ENCODE data around the gene MRPL53.

The MRPL53 gene

GRCh38 chr2:74440378-74441169 lies 31.9 kb downstream of the MRPL53 start:
- Histone ChIP-seq H3K4me1 (ENCODE audit: control insufficient read depth, insufficient read depth, low read length) (peaks cover 62% of the 10 kb centered on the region), H3K9ac (ENCODE audit: low read depth, low read length) (peak overlapping the region; percentile 84), H3K9me3 (replicated peaks; ENCODE audit: low read length) (no peaks in the 10 kb centered on the region), H3K4me2 (ENCODE audit: low read length) (peak overlapping the region; percentile 97), H3K27me3 (ENCODE audit: control insufficient read depth, insufficient read depth, low read length) (peaks cover 19% of the 10 kb centered on the region), H3K4me3 (ENCODE audit: low read length) (peak overlapping the region; percentile 74), H3K36me3 (ENCODE audit: insufficient read depth, low read length) (no peaks in the 10 kb centered on the region)

GRCh38 chr2:74439803-74440377 lies 32.6 kb downstream of the MRPL53 start:
- Histone ChIP-seq H3K9ac (ENCODE audit: low read depth, low read length) (peak overlapping the region; percentile 84), H3K9me3 (replicated peaks; ENCODE audit: low read length) (no peaks in the 10 kb centered on the region), H3K27me3 (ENCODE audit: control insufficient read depth, insufficient read depth, low read length) (peaks cover 15% of the 10 kb centered on the region), H3K4me1 (ENCODE audit: control insufficient read depth, insufficient read depth, low read length) (peaks cover 62% of the 10 kb centered on the region), H3K4me2 (ENCODE audit: low read length) (peak overlapping the region; percentile 97), H3K36me3 (ENCODE audit: insufficient read depth, low read length) (no peaks in the 10 kb centered on the region), H3K4me3 (ENCODE audit: low read length) (peak overlapping the region; percentile 74)

GRCh38 chr2:74439373-74439772 lies 33.1 kb downstream of the MRPL53 start:
- H3K9ac ChIP-seq (ENCODE audit: low read depth, low read length), result peak overlapping the region; percentile 84
- H3K4me3 ChIP-seq (ENCODE audit: low read length), result peak overlapping the region; percentile 74
- H3K9me3 ChIP-seq (replicated peaks; ENCODE audit: low read length), result no peaks in the 10 kb centered on the region
- H3K4me1 ChIP-seq (ENCODE audit: control insufficient read depth, insufficient read depth, low read length), result peaks cover 59% of the 10 kb centered on the region
- H3K27me3 ChIP-seq (ENCODE audit: control insufficient read depth, insufficient read depth, low read length), result peaks cover 11% of the 10 kb centered on the region
- no peaks in the 10 kb centered on the region for H3K36me3 ChIP-seq (ENCODE audit: insufficient read depth, low read length)
- peak overlapping the region; percentile 97 for H3K4me2 ChIP-seq (ENCODE audit: low read length)

DNA sequence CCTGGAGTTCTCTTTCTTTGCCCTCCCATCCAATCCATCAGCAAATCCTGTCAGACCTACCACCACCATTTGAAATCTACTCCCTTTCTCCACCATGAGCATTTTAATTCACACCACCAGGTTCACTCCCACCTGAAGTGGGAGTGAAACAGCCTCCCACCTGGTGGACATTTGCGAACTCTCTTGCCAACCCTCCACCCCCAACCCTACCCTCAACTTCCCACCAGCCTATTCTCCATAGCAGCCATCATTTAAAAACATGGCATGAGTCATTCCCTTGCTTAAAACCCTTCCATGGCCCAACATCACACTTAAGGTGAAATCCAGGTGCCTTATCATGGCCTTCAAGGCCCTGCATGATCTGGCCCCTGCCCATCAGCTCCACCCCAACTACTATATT lies 34.2 kb downstream of the MRPL53 start:
- Histone ChIP-seq H3K4me2 (ENCODE audit: low read length) (peak overlapping the region; percentile 97), H3K27me3 (ENCODE audit: control insufficient read depth, insufficient read depth, low read length) (peaks cover 11% of the 10 kb centered on the region), H3K9me3 (replicated peaks; ENCODE audit: low read length) (no peaks in the 10 kb centered on the region), H3K4me3 (ENCODE audit: low read length) (peak overlapping the region; percentile 8), H3K9ac (ENCODE audit: low read depth, low read length) (no peak overlapping the region), H3K4me1 (ENCODE audit: control insufficient read depth, insufficient read depth, low read length) (peaks cover 53% of the 10 kb centered on the region), H3K36me3 (ENCODE audit: insufficient read depth, low read length) (no peaks in the 10 kb centered on the region)

- peaks cover 3% of the 10 kb centered on the region for H3K36me3 ChIP-seq (ENCODE audit: insufficient read depth, low read length)
- peak overlapping the region; percentile 30 for H3K4me3 ChIP-seq (ENCODE audit: low read length)
- H3K9ac ChIP-seq (ENCODE audit: low read depth, low read length), result peak overlapping the region; percentile 31
- H3K4me1 ChIP-seq (ENCODE audit: control insufficient read depth, insufficient read depth, low read length), result peaks cover 53% of the 10 kb centered on the region
- H3K9me3 ChIP-seq (replicated peaks; ENCODE audit: low read length), result no peaks in the 10 kb centered on the region
- H3K27me3 ChIP-seq (ENCODE audit: control insufficient read depth, insufficient read depth, low read length), result peaks cover 8% of the 10 kb centered on the region
- H3K4me2 ChIP-seq (ENCODE audit: low read length), result peak overlapping the region; percentile 66
Observed at GRCh38 chr2:74436848-74437695, 35.4 kb downstream of the MRPL53 start.

- peak overlapping the region; percentile 66 for H3K4me2 ChIP-seq (ENCODE audit: low read length)
- peaks cover 11% of the 10 kb centered on the region for H3K36me3 ChIP-seq (ENCODE audit: insufficient read depth, low read length)
- H3K4me1 ChIP-seq (ENCODE audit: control insufficient read depth, insufficient read depth, low read length), result peaks cover 47% of the 10 kb centered on the region
- H3K9ac ChIP-seq (ENCODE audit: low read depth, low read length), result peak overlapping the region; percentile 31
- H3K27me3 ChIP-seq (ENCODE audit: control insufficient read depth, insufficient read depth, low read length), result no peaks in the 10 kb centered on the region
- H3K9me3 ChIP-seq (replicated peaks; ENCODE audit: low read length), result no peaks in the 10 kb centered on the region
- peak overlapping the region; percentile 30 for H3K4me3 ChIP-seq (ENCODE audit: low read length)
Observed at GRCh38 chr2:74436111-74436805, 36.2 kb downstream of the MRPL53 start.

DNA sequence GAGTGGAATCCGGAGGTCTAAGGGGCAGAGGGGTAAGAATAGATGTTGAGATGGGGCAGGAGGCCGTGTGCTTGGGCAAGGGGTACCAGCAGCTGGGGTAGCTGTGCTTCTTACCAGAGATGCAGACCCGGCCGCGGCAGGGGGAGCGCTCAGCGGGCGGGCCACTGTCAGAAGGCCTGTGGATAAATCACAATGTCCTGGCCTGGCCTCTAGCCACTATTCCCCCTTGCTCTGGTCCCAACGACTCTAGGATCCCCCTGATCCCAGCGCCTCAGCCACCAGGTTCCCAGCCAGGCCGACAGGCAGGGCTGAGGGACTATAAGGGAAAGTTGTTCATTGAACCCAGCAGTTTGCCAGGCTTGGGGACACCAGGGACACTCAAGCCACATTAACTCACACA lies 42.0 kb downstream of the MRPL53 start:
- Histone ChIP-seq H3K9ac (ENCODE audit: low read depth, low read length) (no peak overlapping the region), H3K36me3 (ENCODE audit: insufficient read depth, low read length) (peaks cover 56% of the 10 kb centered on the region), H3K27me3 (ENCODE audit: control insufficient read depth, insufficient read depth, low read length) (no peaks in the 10 kb centered on the region), H3K4me1 (ENCODE audit: control insufficient read depth, insufficient read depth, low read length) (peaks cover under 1% of the 10 kb centered on the region), H3K4me3 (ENCODE audit: low read length) (no peak overlapping the region), H3K4me2 (ENCODE audit: low read length) (no peak overlapping the region), H3K9me3 (replicated peaks; ENCODE audit: low read length) (no peaks in the 10 kb centered on the region)

GRCh38 chr2:74429487-74430451 lies 42.7 kb downstream of the MRPL53 start:
- no peak overlapping the region for H3K4me3 ChIP-seq (ENCODE audit: low read length)
- H3K27me3 ChIP-seq (ENCODE audit: control insufficient read depth, insufficient read depth, low read length), result no peaks in the 10 kb centered on the region
- H3K36me3 ChIP-seq (ENCODE audit: insufficient read depth, low read length), result peaks cover 64% of the 10 kb centered on the region
- no peaks in the 10 kb centered on the region for H3K9me3 ChIP-seq (replicated peaks; ENCODE audit: low read length)
- H3K4me1 ChIP-seq (ENCODE audit: control insufficient read depth, insufficient read depth, low read length), result peaks cover 6% of the 10 kb centered on the region
- no peak overlapping the region for H3K9ac ChIP-seq (ENCODE audit: low read depth, low read length)
- no peak overlapping the region for H3K4me2 ChIP-seq (ENCODE audit: low read length)

GRCh38 chr2:74428675-74429074 lies 43.8 kb downstream of the MRPL53 start:
- Histone ChIP-seq H3K4me2 (ENCODE audit: low read length) (no peak overlapping the region), H3K36me3 (ENCODE audit: insufficient read depth, low read length) (peaks cover 69% of the 10 kb centered on the region), H3K27me3 (ENCODE audit: control insufficient read depth, insufficient read depth, low read length) (no peaks in the 10 kb centered on the region), H3K4me3 (ENCODE audit: low read length) (no peak overlapping the region), H3K4me1 (ENCODE audit: control insufficient read depth, insufficient read depth, low read length) (peaks cover 11% of the 10 kb centered on the region), H3K9ac (ENCODE audit: low read depth, low read length) (no peak overlapping the region), H3K9me3 (replicated peaks; ENCODE audit: low read length) (no peaks in the 10 kb centered on the region)

- no peak overlapping the region for H3K4me2 ChIP-seq (ENCODE audit: low read length)
- peaks cover 69% of the 10 kb centered on the region for H3K36me3 ChIP-seq (ENCODE audit: insufficient read depth, low read length)
- no peak overlapping the region for H3K9ac ChIP-seq (ENCODE audit: low read depth, low read length)
- H3K9me3 ChIP-seq (replicated peaks; ENCODE audit: low read length), result no peaks in the 10 kb centered on the region
- peaks cover 11% of the 10 kb centered on the region for H3K4me1 ChIP-seq (ENCODE audit: control insufficient read depth, insufficient read depth, low read length)
- no peaks in the 10 kb centered on the region for H3K27me3 ChIP-seq (ENCODE audit: control insufficient read depth, insufficient read depth, low read length)
- no peak overlapping the region for H3K4me3 ChIP-seq (ENCODE audit: low read length)
Observed at GRCh38 chr2:74427551-74427950, 44.9 kb downstream of the MRPL53 start.
